HG02981 (cell line): ENCODE results near the gene PHAX.
"Not testable (repeated sequence)": the region's sequence is repeated elsewhere in the genome, so short reads cannot be mapped to it uniquely, and the experiment has no call there.

ENCODE experiments used
- ATAC-seq: cut with Tn5 transposase; IDR thresholded peaks from one replicate; pipeline ENCODE4 v1.9.1; 2021; ENCODE audit warnings: mild to moderate bottlenecking, moderate library complexity; ENCODE audit not compliant: unreplicated experiment

The PHAX gene

GRCh38 chr5:126651013-126651577, 50.3 kb downstream of the PHAX start:
- ATAC-seq, result no peak

GRCh38 chr5:126656401-126657007, 55.8 kb downstream of the PHAX start:
- no peak for ATAC-seq

GRCh38 chr5:126658561-126658960, 57.8 kb downstream of the PHAX start:
- no peak for ATAC-seq

- peak; percentile 64 for ATAC-seq
Measured at GRCh38 chr5:126659805-126660482, 59.2 kb downstream of the PHAX start.

- ATAC-seq, result no peak
Measured at GRCh38 chr5:126664586-126664985, 63.8 kb downstream of the PHAX start.

GRCh38 chr5:126670109-126670508, 69.4 kb downstream of the PHAX start:
- not testable (repeated sequence) for ATAC-seq

GRCh38 chr5:126671681-126672080, 70.9 kb downstream of the PHAX start:
- ATAC-seq, result not testable (repeated sequence)

GRCh38 chr5:126673477-126673876, 72.7 kb downstream of the PHAX start:
- ATAC-seq, result no peak

- no peak for ATAC-seq
Measured at GRCh38 chr5:126674145-126674544, 73.4 kb downstream of the PHAX start.

- no peak for ATAC-seq
Measured at GRCh38 chr5:126675338-126675737, 74.6 kb downstream of the PHAX start.

GRCh38 chr5:126676195-126676624, 75.5 kb downstream of the PHAX start:
- ATAC-seq, result peak; percentile 58
